HG03103 (cell line): ENCODE results near the gene CMTM7.

ENCODE experiments used
- ATAC-seq: cut with Tn5 transposase; IDR thresholded peaks from one replicate; pipeline ENCODE4 v1.9.1; 2021; ENCODE audit warnings: low read depth; ENCODE audit not compliant: unreplicated experiment

Gene CMTM7, protein sequence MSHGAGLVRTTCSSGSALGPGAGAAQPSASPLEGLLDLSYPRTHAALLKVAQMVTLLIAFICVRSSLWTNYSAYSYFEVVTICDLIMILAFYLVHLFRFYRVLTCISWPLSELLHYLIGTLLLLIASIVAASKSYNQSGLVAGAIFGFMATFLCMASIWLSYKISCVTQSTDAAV

DNA sequence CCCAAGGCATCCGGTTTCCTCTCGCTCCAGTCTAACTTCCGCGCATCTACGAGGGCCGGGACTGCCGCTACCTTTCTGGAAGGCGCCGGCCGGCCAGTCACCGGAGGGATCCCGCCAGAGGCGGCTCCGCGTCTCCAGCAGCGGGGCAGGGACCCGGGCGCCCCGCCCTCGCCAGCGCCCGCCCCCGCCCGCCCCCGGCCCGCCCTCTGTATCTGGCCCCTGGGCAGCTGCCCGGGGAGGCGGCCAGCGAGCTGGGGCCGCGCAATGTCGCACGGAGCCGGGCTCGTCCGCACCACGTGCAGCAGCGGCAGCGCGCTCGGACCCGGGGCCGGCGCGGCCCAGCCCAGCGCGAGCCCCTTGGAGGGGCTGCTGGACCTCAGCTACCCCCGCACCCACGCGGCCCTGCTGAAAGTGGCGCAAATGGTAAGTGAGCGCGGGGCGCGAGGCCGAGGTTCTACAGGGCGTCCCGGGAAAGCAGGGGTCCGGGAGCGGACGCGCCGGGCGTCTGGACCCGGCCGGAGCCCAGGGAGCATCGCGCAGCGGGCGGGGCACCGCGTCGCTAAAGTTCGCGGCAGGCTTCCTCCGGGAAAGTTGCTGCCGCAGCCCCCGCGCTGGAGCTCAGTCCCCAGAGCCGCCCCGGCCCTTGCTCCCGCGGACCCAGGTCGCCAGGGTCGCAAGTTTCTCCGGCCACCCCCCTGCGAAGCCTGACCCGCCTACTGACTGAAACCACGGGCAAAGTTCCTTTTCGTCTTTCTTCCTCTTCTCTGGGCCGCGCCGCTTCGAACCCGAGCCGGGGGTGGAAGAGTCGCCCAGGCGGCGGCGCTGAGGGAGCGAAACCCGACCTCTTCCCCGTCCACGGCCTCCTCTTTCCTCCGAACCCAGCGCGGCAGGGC, at the start of gene CMTM7:
TSS of gene CMTM7 (plus strand) at position 211 of the 893 bp plus-strand sequence. CDS start at position 265, 54 bp downstream.
- no peak for ATAC-seq

DNA sequence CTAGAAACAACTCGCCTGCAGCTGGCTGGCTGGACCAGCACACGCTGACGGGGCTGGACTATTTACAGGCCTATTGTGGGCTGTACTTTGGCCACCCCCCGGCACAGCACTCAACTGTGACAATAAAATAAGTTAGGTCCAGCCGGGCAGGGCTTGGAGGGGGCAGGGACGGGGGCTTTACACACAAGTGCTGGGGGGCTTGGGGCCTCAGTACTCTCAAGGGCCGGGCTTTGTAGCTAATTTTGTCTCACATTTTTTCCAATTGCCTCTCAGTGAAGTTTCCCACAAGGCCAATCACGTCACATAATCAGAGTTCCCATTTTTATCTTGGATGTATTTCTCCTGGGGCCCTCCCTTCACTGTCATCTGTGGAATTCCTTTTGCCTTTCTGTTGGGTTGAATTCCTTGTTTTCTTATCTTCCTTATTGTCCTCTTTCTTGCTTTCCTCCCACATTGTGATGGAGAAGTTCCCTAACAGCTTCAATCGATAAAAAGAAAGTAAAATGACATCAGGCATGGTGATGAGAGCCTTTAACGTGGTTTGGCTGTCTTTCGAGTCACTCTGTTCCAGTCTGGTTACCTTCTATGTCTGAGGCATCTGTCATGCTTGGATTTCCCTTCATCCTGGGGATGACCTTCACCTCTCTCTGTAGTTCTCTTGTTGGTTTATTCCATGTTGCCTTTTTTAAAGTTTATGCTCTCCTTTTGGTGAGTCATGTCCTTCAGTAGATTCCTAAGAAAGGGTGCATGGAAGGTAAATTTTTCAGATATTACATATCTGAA, 44.1 kb upstream of the CMTM7 start:
- ATAC-seq, result no peak

DNA sequence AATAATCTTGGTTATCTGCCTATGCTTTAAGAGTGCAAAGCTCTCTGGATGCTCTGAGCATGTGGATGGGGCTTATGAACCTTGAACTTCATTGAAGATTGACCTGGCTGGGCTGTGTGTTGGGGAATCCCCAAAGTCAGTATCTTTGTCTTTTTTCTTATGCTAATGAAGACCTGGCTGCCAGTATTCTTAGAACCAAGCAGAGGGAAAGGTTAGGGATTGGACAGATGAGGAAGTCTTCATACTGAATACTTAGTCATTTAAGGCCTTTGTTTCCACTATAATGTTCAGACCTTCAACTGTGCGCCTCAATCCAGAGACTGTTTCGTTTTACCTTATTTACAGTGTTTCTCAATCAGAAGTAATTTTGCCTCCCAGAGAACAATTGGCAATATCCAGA, 42.5 kb upstream of the CMTM7 start:
- ATAC-seq, result no peak

DNA sequence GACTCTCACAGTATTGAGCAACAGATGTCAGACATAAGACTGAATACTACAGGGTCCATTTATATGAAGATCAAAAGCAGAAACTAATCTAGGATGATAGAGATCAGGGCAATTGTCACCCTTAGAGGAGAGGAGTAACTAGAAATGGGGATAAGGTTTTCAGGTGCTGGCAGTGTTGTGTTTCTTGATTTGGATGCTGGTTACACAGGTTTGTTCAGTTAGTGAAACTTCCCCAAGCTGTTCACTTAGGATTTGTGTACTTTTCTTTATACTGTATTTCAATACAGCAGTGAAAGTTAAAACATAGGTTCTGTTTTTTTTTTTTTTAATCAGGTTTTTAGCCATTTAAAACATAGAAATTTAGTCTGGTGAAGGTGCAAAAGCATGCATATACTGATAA, 39.1 kb upstream of the CMTM7 start:
- ATAC-seq, result no peak

DNA sequence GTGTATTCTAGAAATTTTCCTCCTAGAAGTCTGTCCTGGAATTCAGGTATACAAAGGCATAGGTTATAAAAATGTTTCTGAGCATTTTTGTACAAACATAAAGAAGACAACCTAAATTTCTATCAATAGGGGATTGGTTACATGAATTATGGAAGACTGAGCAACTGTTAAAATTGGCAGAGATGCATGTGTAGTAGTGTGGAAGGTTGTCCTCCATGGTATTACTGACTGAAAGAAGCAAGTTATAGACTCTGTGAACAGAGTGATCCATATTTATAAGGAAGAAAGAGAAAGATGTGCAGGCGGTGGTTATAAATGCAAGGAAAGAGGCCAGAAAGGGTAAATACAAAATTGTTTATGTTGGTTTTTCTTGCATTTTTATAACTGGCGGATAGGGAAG, 38.3 kb upstream of the CMTM7 start:
- ATAC-seq, result no peak

DNA sequence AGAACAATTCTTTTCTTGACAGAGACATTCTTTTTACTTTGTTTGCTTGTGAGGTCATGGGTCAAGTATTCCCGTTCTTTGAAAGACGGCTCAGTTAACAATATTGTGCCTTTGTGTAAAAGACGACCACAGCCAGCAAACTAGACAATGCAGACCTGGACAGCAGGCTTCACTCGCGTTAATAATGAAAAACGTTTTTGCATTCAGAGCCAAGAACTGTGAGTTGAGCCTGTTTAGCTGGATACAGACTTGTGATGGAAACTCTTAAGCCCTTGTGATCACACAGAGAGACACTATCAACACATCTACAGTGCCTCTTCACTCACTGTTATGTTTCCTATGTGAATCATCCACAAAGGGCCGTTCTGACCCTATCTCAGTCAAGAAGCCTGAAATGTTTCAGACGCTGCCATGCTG, 37.3 kb upstream of the CMTM7 start:
- no peak for ATAC-seq

DNA sequence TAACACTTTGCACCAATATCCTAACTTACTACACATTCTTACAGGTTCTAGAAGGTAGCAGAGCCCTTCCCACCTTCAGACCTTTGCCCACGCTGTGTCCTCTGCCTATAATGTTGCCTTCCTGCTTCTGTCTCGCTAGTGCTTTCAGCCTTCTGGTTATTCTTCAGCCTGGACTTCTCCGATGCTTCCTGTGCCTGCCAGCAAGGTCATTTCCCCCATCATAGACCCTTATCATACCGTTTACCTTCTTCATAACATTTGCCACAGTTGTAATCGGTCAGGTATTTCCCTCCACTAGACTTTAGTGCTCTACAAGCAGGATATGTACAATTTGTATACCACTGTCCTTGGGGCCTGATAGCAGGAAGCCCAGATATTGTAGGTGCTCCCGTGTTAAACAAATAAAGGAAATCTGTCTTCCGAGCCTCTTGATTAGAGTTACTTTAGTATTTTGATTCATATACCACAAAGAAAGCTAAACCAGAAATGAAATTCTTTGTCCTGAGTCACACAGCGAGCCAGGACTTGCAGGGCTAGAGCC, 35.8 kb upstream of the CMTM7 start:
- ATAC-seq, result no peak

DNA sequence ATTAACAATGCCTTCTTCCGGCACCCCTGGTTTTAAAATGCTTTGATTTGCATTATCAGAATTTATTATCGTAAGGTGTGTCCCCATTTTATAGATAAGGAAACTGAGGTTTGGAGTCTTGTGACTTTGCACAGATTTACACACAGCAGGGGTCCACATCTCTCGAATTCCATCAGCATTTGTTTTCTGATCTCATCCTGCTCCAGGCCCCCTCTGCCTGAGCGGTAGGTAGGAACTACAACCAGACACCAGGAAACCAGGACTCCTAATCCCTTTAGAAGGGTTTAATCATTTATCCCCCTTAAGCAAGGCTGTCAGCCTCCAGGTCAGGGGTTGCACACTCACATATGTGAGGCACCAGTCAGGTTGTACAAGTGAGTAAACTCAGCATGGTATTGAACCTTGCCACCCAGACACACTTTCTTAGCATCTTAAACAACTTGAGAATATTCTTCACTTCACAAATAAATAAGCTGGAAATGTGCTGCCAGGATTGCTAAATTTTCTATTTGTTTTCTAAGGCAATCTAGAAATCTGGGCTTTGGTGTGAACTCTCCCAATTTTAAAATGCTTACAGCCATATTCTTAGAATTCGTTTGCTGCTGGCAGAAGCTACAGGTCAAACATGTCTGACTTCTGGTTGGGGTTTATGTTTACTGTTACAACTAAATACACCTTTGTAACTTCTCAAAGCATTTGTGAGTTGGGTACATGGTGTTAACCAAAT, 31.7 kb upstream of the CMTM7 start:
- ATAC-seq, result no peak

DNA sequence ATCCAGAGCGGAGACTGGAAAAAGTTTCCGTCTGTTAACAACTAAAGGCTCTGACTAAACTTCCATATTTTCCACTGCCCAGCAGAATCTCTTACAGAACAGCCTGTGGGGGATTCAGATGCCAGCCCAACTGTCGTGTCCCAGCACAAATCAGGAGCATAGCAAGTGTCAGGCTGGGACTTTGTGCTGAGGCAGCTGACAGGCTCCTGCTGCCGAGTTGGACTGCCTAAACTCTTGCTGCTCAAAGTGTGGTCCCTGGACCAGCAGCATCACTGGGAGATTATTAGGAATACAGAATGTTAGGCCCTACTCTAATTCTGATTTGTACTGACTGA, 31.2 kb upstream of the CMTM7 start:
- no peak for ATAC-seq

DNA sequence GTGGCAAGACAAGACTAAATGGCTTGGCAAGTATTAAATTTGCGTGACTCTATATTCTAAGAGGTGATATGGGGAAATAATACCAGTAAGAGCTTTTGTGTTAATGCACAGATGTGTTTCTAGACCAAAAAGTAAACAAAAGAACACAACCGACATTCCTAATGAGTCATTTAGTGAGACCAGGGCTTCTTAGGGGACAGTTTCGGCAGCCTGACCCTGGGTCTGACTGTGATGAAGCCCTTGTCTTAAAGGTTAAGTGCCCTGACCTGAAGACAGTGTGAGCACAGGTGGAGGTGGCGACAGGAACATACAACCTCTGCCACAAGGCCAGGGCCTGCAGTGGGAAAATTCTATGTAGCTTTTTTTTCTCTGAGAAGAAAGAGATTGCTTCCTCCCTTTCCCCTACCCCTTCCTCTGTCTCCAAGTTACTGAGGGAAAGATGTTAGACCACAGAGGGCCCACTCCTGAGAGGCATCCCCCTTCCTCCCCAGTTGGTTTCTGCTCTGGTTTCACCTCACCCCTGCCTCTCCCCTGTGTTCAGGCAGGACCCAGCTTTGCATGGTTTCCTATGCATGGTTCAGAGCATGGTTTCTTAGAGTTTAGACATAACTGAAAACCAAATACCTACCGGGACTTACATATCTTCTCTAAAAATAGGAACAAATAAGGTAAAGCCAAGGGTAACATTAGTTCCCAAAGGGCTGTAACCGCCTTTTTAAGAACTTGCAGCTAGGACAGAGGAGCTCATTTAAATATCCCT, 24.8 kb upstream of the CMTM7 start:
- no peak for ATAC-seq

DNA sequence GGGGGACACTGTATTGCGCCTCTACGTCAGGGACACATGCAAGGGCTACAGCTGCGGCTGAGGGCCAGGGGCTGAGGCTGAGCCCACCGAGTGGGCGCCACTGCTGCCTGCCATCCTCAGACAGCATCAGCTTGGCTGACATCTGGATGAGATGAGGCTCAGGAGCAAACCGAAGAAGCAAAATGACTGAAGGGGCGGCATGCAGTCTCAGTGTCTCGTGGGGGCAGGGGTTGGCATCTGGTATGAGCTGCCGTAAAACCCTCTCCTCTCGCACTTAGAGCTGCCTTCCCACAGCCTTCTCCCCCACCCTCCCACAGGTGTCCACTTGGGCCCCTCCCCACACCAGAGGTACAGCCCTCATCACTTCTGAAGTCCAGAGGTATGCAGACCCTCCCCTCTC, 24.2 kb upstream of the CMTM7 start:
- ATAC-seq, result no peak

DNA sequence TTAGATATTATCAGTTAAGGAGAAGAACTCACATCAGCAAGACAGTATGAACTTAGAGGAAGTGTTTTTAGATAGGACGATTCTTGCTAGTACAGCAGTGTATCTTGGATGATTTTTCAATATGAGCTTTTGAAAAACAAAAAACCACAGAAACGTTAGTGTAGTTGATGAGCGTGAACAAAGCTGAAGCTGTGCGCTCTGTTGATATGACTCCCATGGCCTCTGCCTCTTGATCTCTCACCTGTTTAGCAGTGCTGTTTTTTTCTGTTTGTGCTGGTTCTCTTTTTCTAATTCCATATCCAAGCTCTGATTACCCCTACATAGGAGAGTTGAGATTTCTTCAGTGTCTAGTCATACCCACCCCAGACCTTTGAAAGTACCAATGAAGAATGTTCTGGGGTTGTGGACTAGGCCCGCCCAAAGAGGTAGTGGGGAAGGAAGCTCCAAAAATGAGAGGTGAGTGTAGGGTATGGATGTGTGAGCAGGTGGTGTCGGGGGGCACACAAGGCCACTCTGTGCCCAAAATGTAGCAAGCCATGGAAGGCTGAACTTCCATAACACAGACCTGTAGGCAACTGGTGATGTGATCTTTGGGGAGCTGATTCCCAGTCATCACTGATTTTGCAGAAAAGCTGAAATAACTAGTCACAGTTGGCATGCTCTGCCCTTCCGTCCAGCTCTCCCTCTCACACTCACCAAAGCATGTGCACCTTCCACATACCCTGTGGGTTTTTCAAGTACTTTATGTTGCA, 20.0 kb upstream of the CMTM7 start:
- ATAC-seq, result no peak

DNA sequence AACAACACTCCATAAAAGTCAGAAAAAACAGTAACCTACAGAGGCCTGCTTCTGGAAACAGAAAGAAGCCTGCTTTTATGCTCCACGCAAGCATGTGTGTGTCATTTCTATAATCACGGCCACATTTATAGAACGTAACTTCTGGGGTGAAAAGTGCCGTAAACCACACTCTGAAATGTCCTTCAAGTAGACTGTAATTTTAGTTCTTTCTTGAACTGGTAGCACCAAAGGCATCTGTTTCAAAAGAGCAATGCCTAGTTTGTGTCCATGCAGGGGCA, 19.5 kb upstream of the CMTM7 start:
- ATAC-seq, result no peak

DNA sequence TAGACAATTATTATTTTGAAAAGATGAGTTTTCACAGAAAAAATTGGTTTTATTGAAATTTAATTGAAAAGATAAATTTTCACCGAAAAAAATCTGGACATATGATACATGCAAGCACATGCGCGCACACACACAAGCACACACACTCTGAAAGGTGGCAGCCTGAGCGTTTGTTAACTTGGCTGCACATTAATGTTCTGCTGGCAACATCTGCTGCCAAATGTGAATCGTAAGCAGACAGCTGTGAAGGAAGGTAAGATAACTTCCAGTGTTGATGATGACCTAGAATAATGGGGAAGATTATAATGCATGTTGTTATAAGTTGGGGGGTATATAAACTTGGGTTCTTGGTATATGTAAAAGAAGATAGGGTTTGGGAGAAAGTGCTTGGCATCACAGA, 18.4 kb upstream of the CMTM7 start:
- no peak for ATAC-seq

DNA sequence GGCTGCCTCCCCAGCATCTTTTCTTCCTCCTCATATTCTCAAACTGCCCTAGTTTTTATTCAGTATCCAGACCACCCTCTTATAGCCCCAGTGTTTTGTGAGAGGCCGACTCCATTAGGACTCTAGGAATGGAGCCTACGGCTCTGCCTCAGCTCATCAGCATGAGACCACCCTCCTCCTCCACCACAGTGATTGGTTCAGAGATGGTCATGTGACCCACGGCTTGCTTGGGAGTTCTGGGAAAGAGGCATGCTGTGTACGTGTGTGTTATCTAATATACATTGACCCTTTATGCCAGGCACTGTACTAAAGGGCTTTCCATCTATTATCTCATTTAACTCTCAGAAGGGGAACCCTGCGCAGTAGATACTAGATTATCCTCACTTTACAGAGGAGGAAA, 17.8 kb upstream of the CMTM7 start:
- ATAC-seq, result no peak

DNA sequence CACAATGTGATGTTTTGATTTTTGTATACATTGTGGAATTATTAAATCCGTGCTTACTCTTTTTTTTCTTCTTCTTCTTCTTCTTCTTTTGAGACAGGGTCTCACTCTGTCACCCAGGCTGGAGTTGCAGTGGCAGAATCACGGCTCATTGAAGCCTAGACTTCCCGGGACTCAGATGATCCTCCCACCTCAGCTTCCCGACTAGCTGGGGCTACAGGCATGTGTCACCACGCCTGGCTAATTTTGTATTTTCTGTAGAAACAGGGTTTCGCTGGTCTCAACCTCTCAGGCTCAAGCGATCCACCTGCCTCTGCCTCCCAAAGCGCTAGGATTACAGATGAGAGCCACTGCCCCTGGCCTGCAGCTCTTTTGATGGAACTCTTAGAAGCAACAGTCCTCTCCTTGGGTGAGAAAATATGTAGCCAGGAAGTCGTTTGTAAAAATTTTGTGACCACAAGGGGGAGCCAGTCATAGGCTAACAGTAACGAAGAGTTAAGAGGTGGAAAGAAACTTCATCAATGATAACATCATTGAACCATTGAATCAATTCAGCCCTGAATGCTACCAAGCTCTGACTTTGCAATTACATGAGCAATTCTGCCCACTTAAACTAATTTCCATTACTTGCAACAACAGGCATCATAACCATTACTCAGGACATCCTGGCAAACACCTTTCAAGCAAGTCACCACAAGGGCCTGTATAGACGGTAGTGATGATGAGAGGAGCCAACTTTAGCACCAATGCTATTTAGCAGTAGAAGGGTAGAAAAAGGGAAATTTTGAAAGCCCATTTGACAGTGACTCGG, 16.7 kb upstream of the CMTM7 start:
- ATAC-seq, result no peak

DNA sequence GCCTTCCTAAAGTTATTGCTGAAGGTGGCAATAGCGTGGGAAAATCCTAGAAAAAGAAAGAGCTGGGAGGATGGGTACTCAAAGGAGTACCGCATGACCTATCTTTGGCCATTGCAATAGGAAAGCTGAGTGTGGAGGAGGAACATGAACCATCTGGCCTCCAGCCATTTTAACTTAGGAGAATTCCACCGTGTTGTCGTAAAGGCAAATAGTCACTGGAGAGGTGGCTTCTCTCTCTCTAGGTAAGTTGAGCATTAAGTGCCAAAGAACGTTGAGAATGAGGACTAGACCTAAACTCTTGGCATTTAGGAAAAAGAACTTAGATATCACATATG, 16.1 kb upstream of the CMTM7 start:
- ATAC-seq, result no peak

DNA sequence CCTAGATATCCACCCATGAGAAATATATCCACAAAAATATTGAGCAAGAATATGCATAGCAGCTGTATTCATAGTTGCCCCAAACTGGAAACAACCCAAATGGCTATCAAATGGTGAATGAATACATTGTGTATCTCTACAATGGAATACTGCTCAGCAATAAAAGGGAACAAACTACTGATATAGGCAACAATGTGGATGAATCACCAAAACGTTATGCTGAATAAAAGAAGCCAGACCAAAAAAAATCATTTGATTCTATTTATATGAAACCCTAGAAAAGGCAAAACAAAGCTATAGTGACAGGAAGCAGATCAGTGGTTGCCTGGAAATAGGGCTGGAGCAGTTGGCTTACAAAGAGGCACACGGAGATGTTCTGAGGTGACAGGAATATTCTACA, 15.5 kb upstream of the CMTM7 start:
- ATAC-seq, result no peak
